Activated B cell treated with CpG ODN at 0.5 μM for 24 hours (primary cell): ENCODE data around the gene EIF4E1B. TPM values are rescaled to one million over a fixed set of nuclear protein-coding genes. Genes with fewer than 3 reads are reported as not detected.

Experiments used
- ATAC-seq: fragments of 200-7000 bp; cut with Tn5 transposase; one replicate; pipeline ENCODE4 v1.10.0; 2021; ENCODE audit warnings: low read depth, mild to moderate bottlenecking, moderate library complexity
- CTCF ChIA-PET: fragments of 350-600 bp; sonication (Branson Sonifier 250); formaldehyde crosslinking; loops from one replicate; lab custom pipeline; 2021; ENCODE audit warnings: antibody characterized with exemption; lab: Charles Lee
- POLR2A ChIA-PET: fragments of 350-600 bp; sonication (Branson Sonifier 250); formaldehyde crosslinking; loops from one replicate; lab custom pipeline; 2021; ENCODE audit warnings: antibody characterized with exemption; lab: Charles Lee
- DNase-seq: peaks from one replicate; pipeline ENCODE4 v3.0.0; 2022
- H3K27ac Mint-ChIP-seq: one replicate; pipeline ENCODE4 v1.8.0; 2020; ENCODE audit warnings: mixed read lengths
- H3K27me3 Mint-ChIP-seq: one replicate; pipeline ENCODE4 v1.8.0; 2021; ENCODE audit warnings: mixed read lengths
- H3K36me3 Mint-ChIP-seq: one replicate; pipeline ENCODE4 v1.8.0; 2021; ENCODE audit warnings: low read depth, mixed read lengths
- H3K4me1 Mint-ChIP-seq: one replicate; pipeline ENCODE4 v1.8.0; 2021; ENCODE audit warnings: mixed read lengths
- H3K4me3 Mint-ChIP-seq: one replicate; pipeline ENCODE4 v1.8.0; 2020; ENCODE audit warnings: mild to moderate bottlenecking, mixed read lengths
- H3K9me3 Mint-ChIP-seq: one replicate; pipeline ENCODE4 v1.8.0; 2020; ENCODE audit warnings: mixed read lengths
- intact Hi-C: fragments of 100-400 bp; cut with micrococcal nuclease; formaldehyde crosslinking; loops from one replicate; pipeline ENCODE4 v1.15.1; 2024
- total RNA-seq: library from RNA; stranded (reverse); gene quantifications from 2 replicates; pipeline ENCODE4 v1.2.3, GENCODE V29; 2022
- TF ChIP-seq, protein P1 (sequence below): fragments of 200-600 bp; IDR thresholded peaks from one replicate; pipeline ENCODE4 v1.8.0; 2022; ENCODE audit warnings: antibody characterized with exemption, mild to moderate bottlenecking

The EIF4E1B gene
- total RNA-seq, 1 donor from 2014 or later: not detected

DNA sequence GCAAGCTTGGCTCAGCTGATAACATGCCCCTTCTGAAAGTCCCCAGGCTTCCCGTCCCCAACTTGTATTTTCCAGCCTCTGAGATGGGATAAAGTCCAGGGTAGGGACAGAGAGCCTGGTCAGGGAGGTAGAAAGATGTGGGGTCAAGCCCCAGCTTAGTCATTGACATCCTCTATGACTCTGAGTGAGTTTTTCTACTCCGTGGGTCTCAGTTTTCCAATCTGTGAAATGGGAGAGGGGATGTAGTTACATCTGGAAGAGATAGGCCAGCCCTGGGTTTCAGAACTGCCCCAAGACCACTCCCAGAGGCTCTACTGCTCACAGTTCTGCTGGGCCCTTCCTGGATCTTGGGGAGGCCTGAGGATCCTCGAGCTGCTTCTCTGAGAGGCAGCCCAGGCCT lies 23.6 kb upstream of the EIF4E1B start:
- ATAC-seq (no peak), DNase-seq (no peak)
- Mint-ChIP-seq H3K4me1 (peaks cover 10% of the 10 kb centered on the region), H3K27me3 (peaks cover 6% of the 10 kb centered on the region), H3K36me3 (no peaks in the 10 kb centered on the region), H3K27ac (no peak overlapping the region), H3K9me3 (no peaks in the 10 kb centered on the region), H3K4me3 (no peak overlapping the region)
- intact Hi-C loops: no loop called here
- TF ChIP-seq, protein P1, sequence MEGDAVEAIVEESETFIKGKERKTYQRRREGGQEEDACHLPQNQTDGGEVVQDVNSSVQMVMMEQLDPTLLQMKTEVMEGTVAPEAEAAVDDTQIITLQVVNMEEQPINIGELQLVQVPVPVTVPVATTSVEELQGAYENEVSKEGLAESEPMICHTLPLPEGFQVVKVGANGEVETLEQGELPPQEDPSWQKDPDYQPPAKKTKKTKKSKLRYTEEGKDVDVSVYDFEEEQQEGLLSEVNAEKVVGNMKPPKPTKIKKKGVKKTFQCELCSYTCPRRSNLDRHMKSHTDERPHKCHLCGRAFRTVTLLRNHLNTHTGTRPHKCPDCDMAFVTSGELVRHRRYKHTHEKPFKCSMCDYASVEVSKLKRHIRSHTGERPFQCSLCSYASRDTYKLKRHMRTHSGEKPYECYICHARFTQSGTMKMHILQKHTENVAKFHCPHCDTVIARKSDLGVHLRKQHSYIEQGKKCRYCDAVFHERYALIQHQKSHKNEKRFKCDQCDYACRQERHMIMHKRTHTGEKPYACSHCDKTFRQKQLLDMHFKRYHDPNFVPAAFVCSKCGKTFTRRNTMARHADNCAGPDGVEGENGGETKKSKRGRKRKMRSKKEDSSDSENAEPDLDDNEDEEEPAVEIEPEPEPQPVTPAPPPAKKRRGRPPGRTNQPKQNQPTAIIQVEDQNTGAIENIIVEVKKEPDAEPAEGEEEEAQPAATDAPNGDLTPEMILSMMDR: no peak
- POLR2A ChIA-PET: interaction anchor here (0.9 to 1.4 kb wide), 2 partner anchors 40 to 69 kb away, joined by 3 to 4 read pairs; partner anchors contain the start of gene RNF44
- CTCF ChIA-PET: no interaction called here

DNA sequence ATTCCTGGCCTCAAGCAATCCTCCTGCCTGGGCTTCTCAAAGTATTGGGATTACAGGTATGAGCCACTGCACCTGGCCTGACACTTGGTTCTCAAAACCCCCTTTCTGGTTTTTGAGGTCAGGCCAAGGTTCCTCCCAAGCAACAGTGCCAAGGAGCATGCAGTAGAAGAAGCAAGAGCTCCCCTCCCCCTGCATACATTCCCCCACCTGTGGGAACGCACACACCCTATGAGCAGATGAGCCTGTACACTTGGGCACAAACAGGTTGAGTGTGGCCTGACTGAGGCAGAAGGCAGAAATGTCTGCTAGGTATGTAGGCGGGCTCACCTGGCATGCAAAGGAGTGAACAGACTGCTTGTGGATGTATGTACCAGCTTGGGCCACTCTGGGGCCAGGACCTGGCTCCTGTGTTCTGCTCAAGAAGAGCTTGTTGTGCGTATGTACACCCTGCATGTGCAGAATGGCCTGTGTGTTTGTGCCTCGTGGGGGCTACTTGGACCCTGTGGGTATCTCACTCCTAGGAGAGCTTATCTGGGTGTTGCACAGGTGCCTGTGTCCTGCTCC lies 22.3 kb upstream of the EIF4E1B start:
- DNase-seq (no peak), ATAC-seq (no peak)
- Mint-ChIP-seq H3K4me3 (peak overlapping the region; percentile 87), H3K27me3 (peaks cover 13% of the 10 kb centered on the region), H3K36me3 (no peaks in the 10 kb centered on the region), H3K27ac (no peak overlapping the region), H3K9me3 (no peaks in the 10 kb centered on the region), H3K4me1 (peaks cover 10% of the 10 kb centered on the region)
- TF ChIP-seq, protein P1: no peak
- POLR2A ChIA-PET: interaction anchor here (0.9 to 1.9 kb wide), 3 partner anchors 39 to 399 kb away, joined by 4 to 5 read pairs (median 4); no protein-coding TSS in a partner anchor
- CTCF ChIA-PET: interaction anchor here (0.8 kb wide), 1 partner anchor 52 kb away, joined by 3 read pairs; no protein-coding TSS in a partner anchor
- intact Hi-C loops: no loop called here

DNA sequence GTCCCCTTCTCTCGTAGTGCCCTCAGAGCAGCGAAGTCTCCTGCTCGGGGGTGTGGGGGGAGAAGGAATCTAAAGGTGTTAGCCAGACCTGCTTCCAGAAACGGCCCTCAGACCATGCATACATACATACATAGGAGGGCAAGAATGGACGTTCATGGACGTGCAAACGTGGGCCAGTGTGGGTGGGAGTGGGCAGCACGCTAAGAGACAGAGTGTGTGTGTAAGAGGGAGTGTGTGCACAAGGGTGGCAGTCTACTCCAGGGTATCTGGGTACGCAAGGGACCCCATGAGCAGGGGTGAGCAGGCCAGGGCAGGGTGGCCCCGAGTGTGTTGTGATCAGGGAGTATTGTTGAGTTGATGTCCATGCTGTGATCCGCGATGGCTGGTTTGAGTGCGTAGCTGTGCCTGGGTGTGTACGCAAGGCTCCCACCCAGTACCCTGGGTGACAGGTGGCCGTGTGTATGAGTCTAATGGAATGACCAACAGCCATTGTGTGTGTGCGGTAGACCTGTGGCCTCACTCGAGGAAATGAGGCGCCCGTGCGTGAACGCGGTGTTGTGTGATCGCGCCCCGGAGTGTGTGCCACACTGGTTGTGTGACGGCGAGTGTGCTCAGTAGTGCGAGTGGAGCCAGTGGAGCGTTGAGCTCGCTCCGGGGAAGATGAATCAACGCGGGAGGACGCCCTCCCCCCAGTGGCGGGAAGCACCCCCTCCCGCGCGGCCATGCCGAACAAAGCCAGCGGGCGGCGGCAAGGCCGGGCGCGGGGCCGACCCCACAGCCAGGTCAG lies 21.3 kb upstream of the EIF4E1B start:
- peak overlapping the region; percentile 87 for H3K4me3 Mint-ChIP-seq
- ATAC-seq (peak; percentile 61), DNase-seq (peak; percentile 45)
- H3K27me3 Mint-ChIP-seq: peaks cover 18% of the 10 kb centered on the region
- peak overlapping the region; percentile 65 for H3K27ac Mint-ChIP-seq
- H3K36me3 Mint-ChIP-seq: no peaks in the 10 kb centered on the region
- H3K9me3 Mint-ChIP-seq: no peaks in the 10 kb centered on the region
- POLR2A ChIA-PET: interaction anchor here (1.9 kb wide), 1 partner anchor 73 kb away, joined by 5 read pairs; no protein-coding TSS in a partner anchor
- intact Hi-C loops: no loop called here
- H3K4me1 Mint-ChIP-seq: peaks cover 10% of the 10 kb centered on the region
- TF ChIP-seq, protein P1: no peak
- CTCF ChIA-PET: no interaction called here

DNA sequence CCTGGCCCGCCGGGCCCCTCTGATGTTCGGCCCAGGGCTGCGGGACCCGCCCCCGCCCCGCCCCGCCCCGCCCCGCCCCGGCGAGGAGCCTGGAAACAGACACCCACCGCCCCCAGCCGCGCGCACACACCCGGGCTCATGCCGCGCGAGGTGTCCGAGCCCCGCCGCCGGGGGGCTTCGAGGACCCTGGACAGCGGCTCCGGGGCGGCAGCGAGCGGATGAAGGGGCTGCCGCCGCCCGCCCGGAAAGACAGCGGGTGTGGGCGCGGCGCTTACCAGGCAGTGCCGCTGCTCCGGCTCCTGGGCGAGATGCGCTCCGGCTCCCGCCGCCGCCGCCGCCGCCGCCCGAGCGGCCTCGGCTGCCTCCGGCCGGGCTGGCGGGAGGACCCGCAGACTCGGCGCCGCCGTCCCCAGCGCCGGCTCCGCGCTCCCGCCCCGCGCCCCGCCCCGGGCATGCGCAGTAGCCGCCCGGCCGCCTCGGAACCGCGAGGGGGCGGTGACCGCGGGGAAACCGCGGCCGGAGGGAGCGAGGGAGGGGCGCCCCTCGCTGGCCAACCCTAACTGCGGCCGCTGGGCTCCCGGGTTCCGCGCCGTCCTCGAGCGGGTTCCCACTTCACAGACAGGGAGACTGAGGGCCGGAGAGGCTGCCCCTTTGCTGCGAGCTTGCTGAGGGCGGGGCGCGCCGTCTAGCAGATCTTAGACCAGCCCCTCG lies 20.6 kb upstream of the EIF4E1B start, which contains the start of gene GPRIN1:
GPRIN1 (minus strand) TSS at position 433 of the 711 bp plus-strand sequence. CDS start 10,322 bp downstream, outside the sequence.
- no peaks in the 10 kb centered on the region for H3K36me3 Mint-ChIP-seq
- POLR2A ChIA-PET: interaction anchor here (1.9 kb wide), 1 partner anchor 74 kb away, joined by 5 read pairs; no protein-coding TSS in a partner anchor
- intact Hi-C loops: loop anchor here (1.0 kb wide), 2 partner anchors 20 to 37 kb away; partner anchors contain the start of genes EIF4E1B, SNCB and TSPAN17

More for the DNA sequence above, 20.6 kb upstream of the EIF4E1B start, which contains the start of gene GPRIN1:
- H3K4me1 Mint-ChIP-seq: peaks cover 10% of the 10 kb centered on the region
- peak within 1 kb of the TSS; percentile 65 for H3K27ac Mint-ChIP-seq
- peaks cover 18% of the 10 kb centered on the region for H3K27me3 Mint-ChIP-seq
- H3K4me3 Mint-ChIP-seq: peak within 1 kb of the TSS; percentile 87
- TF ChIP-seq, protein P1: no peak
- DNase-seq: peak; percentile 82
- CTCF ChIA-PET: no interaction called here
- peak; percentile 74 for ATAC-seq
- H3K9me3 Mint-ChIP-seq: no peaks in the 10 kb centered on the region
